ENCODE data around the gene DUSP2.

The DUSP2 gene

GRCh38 chr2:96145036-96145847, at the start of gene DUSP2:
Gene DUSP2, minus strand, starts transcription at chr2:96145440. Its CDS starts 86 bp downstream, at chr2:96145354.
- FAIRE-seq (peak; percentile 82), DNase-seq (ENCODE audit: extremely low spot score, insufficient read length, low read depth) (peak; percentile 93)

GRCh38 chr2:96191937-96192670, 46.9 kb upstream of the DUSP2 start:
- FAIRE-seq, result no peak

GRCh38 chr2:96188821-96189526, 43.7 kb upstream of the DUSP2 start:
- FAIRE-seq (no peak), DNase-seq (ENCODE audit: extremely low spot score, insufficient read length, low read depth) (no peak)

More at GRCh38 chr2:96191937-96192670, 46.9 kb upstream of the DUSP2 start:
- DNase-seq (ENCODE audit: extremely low spot score, insufficient read length, low read depth), result no peak

GRCh38 chr2:96186562-96186961, 41.3 kb upstream of the DUSP2 start:
- no peak for DNase-seq (ENCODE audit: extremely low spot score, insufficient read length, low read depth)
- no peak for FAIRE-seq

- DNase-seq (ENCODE audit: extremely low spot score, insufficient read length, low read depth), result no peak
- FAIRE-seq, result no peak
Measured at GRCh38 chr2:96185516-96185915, 40.3 kb upstream of the DUSP2 start.

GRCh38 chr2:96184989-96185388, 39.7 kb upstream of the DUSP2 start:
- DNase-seq (ENCODE audit: extremely low spot score, insufficient read length, low read depth), result no peak
- no peak for FAIRE-seq

GRCh38 chr2:96184188-96184587, 38.9 kb upstream of the DUSP2 start:
- FAIRE-seq (no peak), DNase-seq (ENCODE audit: extremely low spot score, insufficient read length, low read depth) (no peak)

GRCh38 chr2:96181529-96181928, 36.3 kb upstream of the DUSP2 start:
- no peak for DNase-seq (ENCODE audit: extremely low spot score, insufficient read length, low read depth)

GRCh38 chr2:96180521-96180920, 35.3 kb upstream of the DUSP2 start:
- FAIRE-seq, result no peak
- no peak for DNase-seq (ENCODE audit: extremely low spot score, insufficient read length, low read depth)

More at GRCh38 chr2:96181529-96181928, 36.3 kb upstream of the DUSP2 start:
- FAIRE-seq, result no peak

- DNase-seq (ENCODE audit: extremely low spot score, insufficient read length, low read depth), result no peak
- no peak for FAIRE-seq
Measured at GRCh38 chr2:96180002-96180401, 34.8 kb upstream of the DUSP2 start.

GRCh38 chr2:96176661-96177060, 31.4 kb upstream of the DUSP2 start:
- DNase-seq (ENCODE audit: extremely low spot score, insufficient read length, low read depth) (no peak), FAIRE-seq (no peak)

- no peak for DNase-seq (ENCODE audit: extremely low spot score, insufficient read length, low read depth)
- FAIRE-seq, result no peak
Measured at GRCh38 chr2:96175951-96176350, 30.7 kb upstream of the DUSP2 start.

GRCh38 chr2:96174251-96175144, 29.3 kb upstream of the DUSP2 start:
- FAIRE-seq, result peak; percentile 87

GRCh38 chr2:96171831-96172230, 26.6 kb upstream of the DUSP2 start:
- no peak for DNase-seq (ENCODE audit: extremely low spot score, insufficient read length, low read depth)

More at GRCh38 chr2:96174251-96175144, 29.3 kb upstream of the DUSP2 start:
- peak; percentile 71 for DNase-seq (ENCODE audit: extremely low spot score, insufficient read length, low read depth)

GRCh38 chr2:96170626-96171025, 25.4 kb upstream of the DUSP2 start:
- DNase-seq (ENCODE audit: extremely low spot score, insufficient read length, low read depth) (no peak), FAIRE-seq (no peak)

More at GRCh38 chr2:96171831-96172230, 26.6 kb upstream of the DUSP2 start:
- no peak for FAIRE-seq

GRCh38 chr2:96169868-96170507, 24.7 kb upstream of the DUSP2 start:
- FAIRE-seq (no peak), DNase-seq (ENCODE audit: extremely low spot score, insufficient read length, low read depth) (no peak)

GRCh38 chr2:96167407-96168013, 22.3 kb upstream of the DUSP2 start:
- FAIRE-seq (no peak), DNase-seq (ENCODE audit: extremely low spot score, insufficient read length, low read depth) (no peak)

- FAIRE-seq (peak; percentile 98), DNase-seq (ENCODE audit: extremely low spot score, insufficient read length, low read depth) (peak; percentile 84)
Measured at GRCh38 chr2:96164459-96165184, 19.4 kb upstream of the DUSP2 start.

All from GM18507 (cell line).